GM23338 (cell line): ENCODE measurements around the gene C4orf54. TPM values are rescaled to one million over a fixed set of nuclear protein-coding genes. Genes with fewer than 3 reads are reported as not detected.

ENCODE experiments used
- ATAC-seq: fragments of 200-7000 bp; cut with Tn5 transposase; 3 replicates; pipeline ENCODE4 v1.9.1; 2020
- DNase-seq: peaks from one replicate; pipeline ENCODE4 v3.0.0-alpha.2; 2015; ENCODE audit warnings: low spot score
- H2AFZ ChIP-seq: fragments of 200-600 bp; sonication (generic); 2 replicates; pipeline ENCODE4 v1.8.0; 2016; ENCODE audit warnings: antibody characterized with exemption, mild to moderate bottlenecking, moderate library complexity
- H3F3A ChIP-seq: fragments of 200-600 bp; sonication (generic); replicated peaks from 2 replicates; pipeline ENCODE4 v1.8.0; 2017; ENCODE audit warnings: antibody characterized with exemption, mixed run types, low read depth
- H3K27ac ChIP-seq: fragments of 200-600 bp; sonication (generic); 2 replicates; pipeline ENCODE4 v1.6.1; 2016; ENCODE audit warnings: low read depth
- H3K27me3 ChIP-seq: fragments of 200-600 bp; sonication (generic); 2 replicates; pipeline ENCODE4 v1.8.0; 2016; ENCODE audit warnings: mild to moderate bottlenecking, mixed run types, moderate library complexity; ENCODE audit not compliant: insufficient read depth
- H3K36me3 ChIP-seq: fragments of 200-600 bp; sonication (generic); 2 replicates; pipeline ENCODE4 v1.8.0; 2016; ENCODE audit warnings: mild to moderate bottlenecking; ENCODE audit not compliant: insufficient read depth
- H3K4me1 ChIP-seq: fragments of 200-600 bp; sonication (generic); 2 replicates; pipeline ENCODE4 v1.8.0; 2016; ENCODE audit warnings: mild to moderate bottlenecking, moderate library complexity; ENCODE audit not compliant: insufficient read depth
- H3K4me2 ChIP-seq: fragments of 200-600 bp; sonication (generic); 2 replicates; pipeline ENCODE4 v1.7.1; 2017; ENCODE audit warnings: mixed run types
- H3K4me3 ChIP-seq: fragments of 200-600 bp; sonication (generic); 2 replicates; pipeline ENCODE4 v1.6.1; 2016; ENCODE audit warnings: mixed run types
- H3K79me2 ChIP-seq: fragments of 200-600 bp; sonication (generic); replicated peaks from 2 replicates; pipeline ENCODE4 v1.8.0; 2017; ENCODE audit warnings: mild to moderate bottlenecking; ENCODE audit not compliant: insufficient read depth
- H3K9me2 ChIP-seq: fragments of 200-600 bp; sonication (generic); 2 replicates; pipeline ENCODE4 v1.8.0; 2017; ENCODE audit not compliant: insufficient read depth
- H4K20me1 ChIP-seq: fragments of 200-600 bp; sonication (generic); replicated peaks from 2 replicates; pipeline ENCODE4 v1.8.0; 2017; ENCODE audit warnings: mild to moderate bottlenecking; ENCODE audit not compliant: insufficient read depth
- H3K27ac Mint-ChIP-seq: 2 replicates; pipeline ENCODE4 v1.8.0; 2020; ENCODE audit warnings: inconsistent platforms, mild to moderate bottlenecking, moderate library complexity, mixed read lengths
- H3K27me3 Mint-ChIP-seq: 3 replicates; pipeline ENCODE4 v1.8.0; 2022; ENCODE audit warnings: low read depth, mild to moderate bottlenecking, moderate library complexity, mixed read lengths, inconsistent platforms; ENCODE audit not compliant: insufficient read depth, poor library complexity
- H3K36me3 Mint-ChIP-seq: 3 replicates; pipeline ENCODE4 v1.8.0; 2021; ENCODE audit warnings: low read depth, mild to moderate bottlenecking, inconsistent platforms, moderate library complexity, mixed read lengths
- H3K4me1 Mint-ChIP-seq: 3 replicates; pipeline ENCODE4 v1.8.0; 2020; ENCODE audit warnings: mild to moderate bottlenecking, inconsistent platforms, mixed read lengths
- H3K4me3 Mint-ChIP-seq: 3 replicates; pipeline ENCODE4 v1.8.0; 2021; ENCODE audit warnings: moderate library complexity, mild to moderate bottlenecking, inconsistent platforms, mixed read lengths
- H3K9me3 Mint-ChIP-seq: 3 replicates; pipeline ENCODE4 v1.8.0; 2020; ENCODE audit warnings: moderate library complexity, mild to moderate bottlenecking, inconsistent platforms, mixed read lengths
- CREB1 ChIP-seq: fragments of 250-450 bp; sonication (Bioruptor Pico); IDR thresholded peaks from 2 replicates; pipeline ENCODE4 v1.5.0; 2020; ENCODE audit warnings: low read depth, mild to moderate bottlenecking, moderate library complexity
- CTCF ChIP-seq, 2 experiments: fragments of 200-600 bp in 1 of 2; sonication (generic) in 1 of 2; conservative IDR thresholded peaks; 2 replicates each; pipeline versions ENCODE4 v1.5.1 to v1.6.1; 2016 to 2017; ENCODE audit warnings: antibody characterized with exemption in 2 of 2, low read depth in 2 of 2, mild to moderate bottlenecking in 2 of 2, moderate library complexity in 1 of 2
- EZH2 ChIP-seq: fragments of 200-600 bp; sonication (generic); IDR thresholded peaks from one replicate; pipeline ENCODE4 v1.8.0; 2017; ENCODE audit warnings: antibody characterized with exemption, mild to moderate bottlenecking, low read depth; ENCODE audit not compliant: unreplicated experiment
- EZH2phosphoT487 ChIP-seq: fragments of 200-600 bp; sonication (generic); IDR thresholded peaks from one replicate; pipeline ENCODE4 v1.8.1; 2018; ENCODE audit warnings: antibody characterized with exemption; ENCODE audit not compliant: unreplicated experiment
- JUNB ChIP-seq: IDR thresholded peaks from one replicate; pipeline ENCODE4 v1.6.1; 2016; ENCODE audit warnings: antibody characterized with exemption; ENCODE audit not compliant: unreplicated experiment
- NANOG ChIP-seq: IDR thresholded peaks from 2 replicates; pipeline ENCODE4 v1.6.1; 2016; ENCODE audit warnings: antibody characterized with exemption, borderline replicate concordance
- POLR2AphosphoS5 ChIP-seq: IDR thresholded peaks from 2 replicates; pipeline ENCODE4 v1.6.1; 2016; ENCODE audit warnings: antibody characterized with exemption, low read depth
- REST ChIP-seq: IDR thresholded peaks from one replicate; pipeline ENCODE4 v1.6.1; 2018; ENCODE audit warnings: antibody characterized with exemption; ENCODE audit not compliant: unreplicated experiment
- STAT1 ChIP-seq: IDR thresholded peaks from one replicate; pipeline ENCODE4 v1.6.1; 2016; ENCODE audit warnings: antibody characterized with exemption; ENCODE audit not compliant: unreplicated experiment
- ZNF331 ChIP-seq: fragments of 250-450 bp; sonication (Bioruptor Pico); IDR thresholded peaks from 2 replicates; pipeline ENCODE4 v1.5.0; 2020; ENCODE audit warnings: low read depth, mild to moderate bottlenecking, moderate library complexity
- ZNF462 ChIP-seq: fragments of 250-450 bp; sonication (Bioruptor Pico); IDR thresholded peaks from 2 replicates; pipeline ENCODE4 v1.5.0; 2020; ENCODE audit warnings: mild to moderate bottlenecking, moderate library complexity
- polyA plus RNA-seq: library from polyadenylated mRNA; unstranded; fragments of >200 nt; fragmentation: Nextera tagmentation; extraction: Ambion mirVana; gene quantifications from 2 replicates; pipeline ENCODE4 v1.2.1, GENCODE V29; 2016
- total RNA-seq: library from RNA; depleted of rRNA; stranded (reverse); fragments of >200 nt; shearing (Covaris generic); gene quantifications from 2 replicates; pipeline ENCODE4 v1.2.3, GENCODE V29; 2014
- TF ChIP-seq, protein P1 (sequence below): IDR thresholded peaks from 2 replicates; pipeline ENCODE4 v1.6.1; 2016; ENCODE audit warnings: antibody characterized with exemption

Gene C4orf54
- total and polyA plus RNA-seq, 2 experiments from 2014 or later, result 0.03 TPM; not detected in 1

GRCh38 chr4:99655308-99656081 lies 2.1 kb downstream of the C4orf54 start (continued):
- TF ChIP-seq ZNF462 (CRISPR knock-in tag) (no peak), ZNF331 (no peak), NANOG (no peak), JUNB (no peak), CREB1 (CRISPR knock-in tag) (no peak), POLR2AphosphoS5 (no peak), EZH2phosphoT487 (no peak)

DNA sequence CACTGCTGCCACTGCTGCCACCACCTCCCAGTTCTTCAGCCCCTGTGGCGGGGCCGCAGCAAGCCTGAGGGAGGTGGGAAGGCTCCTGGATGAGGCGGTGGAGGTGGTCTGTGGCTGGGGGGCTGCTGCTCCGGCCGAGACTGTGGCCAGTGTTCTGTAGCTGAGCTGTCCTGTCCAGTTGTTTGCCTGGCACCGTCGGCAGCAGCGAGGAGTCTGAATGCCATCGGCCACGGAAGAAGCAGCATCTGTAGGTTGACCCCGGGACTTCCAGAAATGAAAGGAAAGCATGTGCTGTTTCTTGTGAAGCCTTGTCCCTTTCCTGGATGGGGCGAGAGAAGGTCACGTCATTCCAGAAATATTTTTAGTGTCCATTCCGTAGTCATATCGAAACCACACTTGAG lies 3.3 kb downstream of the C4orf54 start:
- Histone ChIP-seq H3K27ac (no peak overlapping the region), H3K4me2 (no peak overlapping the region), H3F3A (no peaks in the 10 kb centered on the region), H3K27me3 (no peaks in the 10 kb centered on the region), H3K9me2 (no peaks in the 10 kb centered on the region), H3K4me1 (no peaks in the 10 kb centered on the region), H3K79me2 (no peaks in the 10 kb centered on the region), H2AFZ (no peak overlapping the region), H4K20me1 (no peaks in the 10 kb centered on the region), H3K4me3 (no peak overlapping the region), H3K36me3 (no peaks in the 10 kb centered on the region)
- Mint-ChIP-seq H3K27ac (no peak overlapping the region), H3K27me3 (peaks cover 4% of the 10 kb centered on the region), H3K36me3 (no peaks in the 10 kb centered on the region), H3K9me3 (no peaks in the 10 kb centered on the region), H3K4me3 (no peak overlapping the region), H3K4me1 (no peaks in the 10 kb centered on the region; the same call in 2 of the 3 replicates)
- ATAC-seq (no peak), DNase-seq (no peak)
- no peak for TF ChIP-seq EZH2
- TF ChIP-seq, protein P1, sequence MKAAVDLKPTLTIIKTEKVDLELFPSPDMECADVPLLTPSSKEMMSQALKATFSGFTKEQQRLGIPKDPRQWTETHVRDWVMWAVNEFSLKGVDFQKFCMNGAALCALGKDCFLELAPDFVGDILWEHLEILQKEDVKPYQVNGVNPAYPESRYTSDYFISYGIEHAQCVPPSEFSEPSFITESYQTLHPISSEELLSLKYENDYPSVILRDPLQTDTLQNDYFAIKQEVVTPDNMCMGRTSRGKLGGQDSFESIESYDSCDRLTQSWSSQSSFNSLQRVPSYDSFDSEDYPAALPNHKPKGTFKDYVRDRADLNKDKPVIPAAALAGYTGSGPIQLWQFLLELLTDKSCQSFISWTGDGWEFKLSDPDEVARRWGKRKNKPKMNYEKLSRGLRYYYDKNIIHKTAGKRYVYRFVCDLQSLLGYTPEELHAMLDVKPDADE, result no peak
- TF ChIP-seq CREB1 (CRISPR knock-in tag), result no peak
- TF ChIP-seq NANOG, result no peak
- no peak for TF ChIP-seq STAT1
- TF ChIP-seq REST, result no peak
- no peak for TF ChIP-seq CTCF (conservative IDR thresholded peaks at IDR 0.05; ENCODE audit: low read depth in 2 of 2)
- TF ChIP-seq POLR2AphosphoS5, result no peak
